ENCODE data around the gene CDK19.

The CDK19 gene

DNA sequence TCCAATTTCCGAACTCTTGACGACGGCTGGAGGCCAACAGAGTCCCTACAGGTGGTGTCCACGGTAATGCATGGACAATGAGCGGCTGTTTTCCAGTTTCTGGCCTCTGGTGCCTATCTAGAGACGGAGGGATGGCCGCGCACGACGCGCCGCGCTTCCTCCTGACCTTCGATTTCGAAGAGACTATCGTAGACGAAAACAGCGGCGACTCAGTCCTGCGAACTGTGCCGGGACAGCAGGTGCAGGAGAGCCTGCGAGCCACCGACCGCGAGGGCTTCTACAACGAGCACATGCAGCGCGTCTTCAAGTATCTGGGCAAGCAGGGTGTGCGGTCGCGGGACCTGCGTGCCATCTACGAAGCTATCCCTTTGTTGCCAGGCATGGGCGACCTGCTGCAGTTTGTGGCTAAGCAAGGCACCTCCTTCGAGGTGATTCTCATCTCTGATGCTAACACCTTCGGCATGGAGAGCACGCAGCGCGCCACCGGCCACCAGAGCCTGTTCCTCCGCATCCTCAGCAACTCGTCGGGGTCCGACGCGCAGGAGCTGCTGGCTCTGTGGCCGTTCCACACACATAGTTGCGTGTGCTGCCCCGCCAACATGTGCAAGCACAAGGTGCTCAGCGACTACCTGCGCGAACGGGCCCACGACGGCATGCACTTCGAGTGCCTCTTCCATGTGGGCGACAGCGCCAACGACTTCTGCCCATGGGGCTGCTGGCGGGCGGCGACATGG lies 169.4 kb downstream of the CDK19 start:
- H3K27me3 Mint-ChIP-seq, result no peaks in the 10 kb centered on the region
- peaks cover 2 to 4% of the 10 kb centered on the region in 2 donors for H3K9me3 Mint-ChIP-seq
- H3K27ac Mint-ChIP-seq, result no peak overlapping the region
- no peak for DNase-seq
- ATAC-seq (replicated peaks), result no peak
- no peak overlapping the region for H3K4me3 Mint-ChIP-seq
- H3K36me3 Mint-ChIP-seq, result peaks cover 26 to 35% of the 10 kb centered on the region in 2 donors
- peaks cover 0 to 4% of the 10 kb centered on the region in 2 donors for H3K4me1 Mint-ChIP-seq

DNA sequence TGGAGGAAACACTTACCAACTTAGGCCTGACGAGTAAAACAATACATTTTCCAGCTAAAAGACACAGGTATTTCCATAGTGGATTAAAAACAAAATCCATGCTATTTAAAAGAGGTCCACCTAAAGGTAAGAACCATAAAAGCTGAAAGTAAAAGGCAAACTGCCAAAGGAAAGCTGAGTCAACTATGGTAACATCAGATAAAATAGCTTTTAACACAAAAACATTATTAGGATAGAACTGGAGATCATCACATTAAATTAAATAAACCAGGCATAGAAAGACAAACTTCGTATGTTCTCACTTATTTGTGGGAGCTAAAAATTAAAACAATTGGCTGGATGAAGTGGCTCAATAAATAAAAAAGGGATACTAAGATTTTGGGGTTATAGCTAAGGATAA lies 172.1 kb downstream of the CDK19 start:
- no peak for DNase-seq
- peaks cover 2 to 4% of the 10 kb centered on the region in 2 donors for H3K9me3 Mint-ChIP-seq
- no peak for ATAC-seq (replicated peaks)
- no peak overlapping the region for H3K27ac Mint-ChIP-seq
- peaks cover 36 to 43% of the 10 kb centered on the region in 2 donors for H3K36me3 Mint-ChIP-seq
- no peak overlapping the region for H3K4me3 Mint-ChIP-seq
- peaks cover 0 to 2% of the 10 kb centered on the region in 2 donors for H3K4me1 Mint-ChIP-seq
- no peaks in the 10 kb centered on the region for H3K27me3 Mint-ChIP-seq

DNA sequence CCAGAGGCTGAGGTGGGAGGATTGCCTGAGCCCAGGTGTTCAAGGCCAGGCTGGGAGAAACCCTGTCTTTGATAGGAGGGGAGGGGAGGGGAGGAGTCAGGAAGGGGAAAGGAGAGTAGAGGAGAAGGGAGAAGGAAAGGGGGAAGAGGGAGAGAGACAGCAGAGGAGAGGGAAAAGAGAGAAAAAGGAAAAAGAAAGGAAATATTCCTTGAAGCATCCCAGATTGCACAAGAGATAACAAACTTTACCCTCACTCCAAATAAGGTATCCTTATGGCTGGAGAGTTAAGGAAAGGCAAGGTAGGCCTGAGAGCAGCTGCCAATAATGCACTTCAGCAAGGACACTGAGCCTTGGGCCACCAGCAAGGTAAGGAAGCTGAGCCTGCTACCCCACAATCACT lies 172.6 kb downstream of the CDK19 start:
- no peak for ATAC-seq (replicated peaks)
- H3K9me3 Mint-ChIP-seq, result peaks cover 2 to 4% of the 10 kb centered on the region in 2 donors
- H3K4me3 Mint-ChIP-seq, result no peak overlapping the region
- peaks cover 36 to 43% of the 10 kb centered on the region in 2 donors for H3K36me3 Mint-ChIP-seq
- H3K27me3 Mint-ChIP-seq, result no peaks in the 10 kb centered on the region
- H3K27ac Mint-ChIP-seq, result no peak overlapping the region
- no peak for DNase-seq
- H3K4me1 Mint-ChIP-seq, result peaks cover 0 to 2% of the 10 kb centered on the region in 2 donors

DNA sequence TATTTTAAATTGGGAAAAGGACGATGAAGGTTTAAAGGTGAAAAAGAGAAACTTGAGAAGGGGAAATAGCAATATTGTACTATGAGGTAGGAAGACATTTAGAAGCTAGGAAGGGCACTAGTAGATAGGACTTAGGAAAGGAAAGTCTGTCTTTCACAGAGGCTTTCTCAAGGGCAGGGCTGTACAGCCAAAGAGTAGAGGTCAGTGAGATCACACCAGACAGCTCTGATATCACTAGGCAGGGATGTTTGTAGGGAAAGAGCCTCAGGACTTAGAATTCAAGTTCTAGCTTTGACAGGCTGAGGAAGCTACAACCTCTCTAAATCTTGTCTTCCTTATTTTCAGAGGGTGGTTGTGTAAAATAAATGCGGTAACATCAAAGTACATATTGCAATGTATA lies 178.5 kb downstream of the CDK19 start:
- Mint-ChIP-seq H3K4me3 (no peak overlapping the region), H3K9me3 (peaks cover 0 to 2% of the 10 kb centered on the region in 2 donors), H3K27me3 (no peaks in the 10 kb centered on the region), H3K36me3 (peaks cover 25 to 39% of the 10 kb centered on the region in 2 donors), H3K4me1 (peaks cover 7 to 11% of the 10 kb centered on the region in 2 donors), H3K27ac (no peak overlapping the region)
- ATAC-seq (replicated peaks) (no peak), DNase-seq (no peak)

DNA sequence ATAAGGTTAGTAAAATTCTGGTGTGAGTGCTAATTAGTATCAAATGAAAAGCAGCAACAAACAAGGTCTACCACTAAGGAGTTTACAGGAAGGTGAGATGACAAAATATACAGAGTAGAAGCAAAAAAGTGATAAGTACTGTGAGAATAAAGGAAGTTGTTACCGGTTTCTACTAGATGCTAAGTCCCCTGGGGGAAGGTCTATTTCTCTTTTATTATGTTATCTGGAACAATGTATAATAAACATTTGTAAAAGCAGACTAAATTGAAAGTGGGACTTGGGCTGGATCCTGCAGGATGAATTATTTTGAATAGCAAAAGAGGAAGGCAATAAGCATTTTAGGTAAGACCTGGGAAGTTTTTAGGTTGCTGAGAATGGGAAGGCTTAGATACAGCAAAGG lies 180.2 kb downstream of the CDK19 start:
- no peak overlapping the region for H3K4me3 Mint-ChIP-seq
- H3K27me3 Mint-ChIP-seq, result no peaks in the 10 kb centered on the region
- peaks cover 7 to 11% of the 10 kb centered on the region in 2 donors for H3K4me1 Mint-ChIP-seq

DNA sequence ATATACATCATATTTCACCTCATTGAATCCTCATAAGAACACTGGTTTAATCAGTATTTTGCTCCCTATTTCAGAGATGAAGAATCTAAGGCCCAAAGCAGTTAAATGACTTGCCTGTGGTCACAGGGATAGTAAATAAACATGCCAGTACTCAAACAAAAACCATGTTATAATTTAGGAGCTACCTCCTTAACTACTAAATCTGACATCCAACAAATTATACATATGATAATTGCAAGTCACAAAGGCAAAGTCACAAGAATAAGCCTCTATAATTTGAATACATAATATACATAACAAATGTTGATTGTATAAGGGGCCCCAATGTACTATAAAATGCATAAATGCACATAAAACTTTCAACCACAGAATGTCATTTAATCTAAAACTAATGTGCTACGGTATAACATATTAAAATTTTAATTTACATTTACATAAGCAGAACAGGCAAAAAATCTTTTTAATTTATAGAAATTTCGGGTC lies 181.5 kb downstream of the CDK19 start:
- DNase-seq (no peak), ATAC-seq (replicated peaks) (no peak)
- Mint-ChIP-seq H3K27me3 (no peaks in the 10 kb centered on the region), H3K9me3 (peaks cover 0 to 2% of the 10 kb centered on the region in 2 donors), H3K4me1 (peaks cover 7 to 11% of the 10 kb centered on the region in 2 donors), H3K36me3 (peaks cover 17 to 26% of the 10 kb centered on the region in 2 donors), H3K4me3 (no peak overlapping the region), H3K27ac (no peak overlapping the region)

More for the DNA sequence above, 180.2 kb downstream of the CDK19 start:
- peaks cover 16 to 25% of the 10 kb centered on the region in 2 donors for H3K36me3 Mint-ChIP-seq
- H3K9me3 Mint-ChIP-seq, result peaks cover 0 to 2% of the 10 kb centered on the region in 2 donors
- peak; percentile 43 to 62 for ATAC-seq (replicated peaks)
- DNase-seq, result no peak
- H3K27ac Mint-ChIP-seq, result peak overlapping the region; percentile 66

DNA sequence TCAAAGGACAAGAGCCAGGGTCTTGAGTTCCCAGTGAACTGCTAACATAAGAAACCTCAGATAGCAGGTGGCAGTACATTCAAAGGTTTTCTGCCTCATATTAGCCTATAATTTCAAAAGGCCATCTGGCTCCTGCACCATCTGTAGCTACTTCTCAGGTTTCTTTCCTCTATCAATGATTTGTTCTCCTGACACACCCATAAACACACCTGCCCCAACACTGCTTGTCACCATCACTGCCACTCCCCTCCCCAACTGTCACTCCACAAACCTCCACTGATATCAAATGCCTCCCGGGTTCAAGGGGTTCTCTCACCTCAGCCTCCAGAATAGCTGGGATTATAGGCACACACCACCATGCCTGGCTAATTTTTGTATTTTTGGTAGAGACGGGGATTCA lies 186.1 kb downstream of the CDK19 start:
- no peaks in the 10 kb centered on the region for H3K4me1 Mint-ChIP-seq
- no peaks in the 10 kb centered on the region for H3K27me3 Mint-ChIP-seq
- H3K9me3 Mint-ChIP-seq, result no peaks in the 10 kb centered on the region
- no peak for ATAC-seq (replicated peaks)
- peaks cover 13 to 18% of the 10 kb centered on the region in 2 donors for H3K36me3 Mint-ChIP-seq
- no peak overlapping the region for H3K27ac Mint-ChIP-seq
- no peak overlapping the region for H3K4me3 Mint-ChIP-seq
- no peak for DNase-seq

DNA sequence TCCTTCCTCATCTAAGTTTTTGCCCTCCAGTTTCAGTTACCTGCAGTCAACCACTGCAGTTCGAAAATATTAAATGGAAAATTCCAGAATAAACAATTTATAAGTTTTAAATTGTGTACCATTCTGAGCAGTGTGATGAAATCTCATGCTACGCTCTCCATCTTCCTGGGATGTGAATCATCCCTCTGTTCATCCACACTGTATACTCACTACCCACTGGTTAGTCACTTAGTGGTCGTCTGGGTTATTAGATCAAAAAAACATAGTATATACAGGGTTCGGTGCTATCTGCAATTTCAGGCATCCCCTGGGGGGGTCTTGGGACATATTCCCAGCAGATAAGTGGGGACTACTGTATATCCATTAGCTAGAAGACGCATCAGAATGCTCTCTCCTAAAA lies 186.9 kb downstream of the CDK19 start:
- DNase-seq (no peak), ATAC-seq (replicated peaks) (no peak)
- no peaks in the 10 kb centered on the region for H3K4me1 Mint-ChIP-seq
- H3K4me3 Mint-ChIP-seq, result no peak overlapping the region
- peaks cover 13 to 18% of the 10 kb centered on the region in 2 donors for H3K36me3 Mint-ChIP-seq
- H3K9me3 Mint-ChIP-seq, result no peaks in the 10 kb centered on the region
- no peak overlapping the region for H3K27ac Mint-ChIP-seq
- H3K27me3 Mint-ChIP-seq, result no peaks in the 10 kb centered on the region

DNA sequence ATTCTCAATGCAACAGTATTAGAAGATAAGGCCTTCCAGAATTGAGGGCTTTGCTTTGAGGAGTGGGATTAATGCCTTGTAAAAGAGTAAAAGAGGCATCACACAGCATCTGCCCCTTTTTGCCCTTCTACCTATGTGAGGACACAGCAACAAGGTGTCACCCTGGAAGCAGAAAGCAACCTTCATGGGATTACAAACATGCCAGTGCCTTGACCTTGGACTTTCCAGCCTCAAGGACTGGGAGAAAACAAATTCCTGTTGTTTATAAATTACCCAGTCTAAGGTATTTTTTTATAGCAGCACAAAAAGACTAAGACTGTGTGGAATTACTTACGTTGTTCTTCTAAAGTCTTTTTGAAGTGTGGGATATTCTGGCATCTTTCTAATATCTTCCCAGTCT lies 188.8 kb downstream of the CDK19 start:
- Mint-ChIP-seq H3K27ac (no peak overlapping the region), H3K4me3 (no peak overlapping the region), H3K36me3 (peaks cover 15 to 28% of the 10 kb centered on the region in 2 donors), H3K9me3 (no peaks in the 10 kb centered on the region), H3K4me1 (no peaks in the 10 kb centered on the region), H3K27me3 (no peaks in the 10 kb centered on the region)
- DNase-seq, result no peak
- no peak for ATAC-seq (replicated peaks)

DNA sequence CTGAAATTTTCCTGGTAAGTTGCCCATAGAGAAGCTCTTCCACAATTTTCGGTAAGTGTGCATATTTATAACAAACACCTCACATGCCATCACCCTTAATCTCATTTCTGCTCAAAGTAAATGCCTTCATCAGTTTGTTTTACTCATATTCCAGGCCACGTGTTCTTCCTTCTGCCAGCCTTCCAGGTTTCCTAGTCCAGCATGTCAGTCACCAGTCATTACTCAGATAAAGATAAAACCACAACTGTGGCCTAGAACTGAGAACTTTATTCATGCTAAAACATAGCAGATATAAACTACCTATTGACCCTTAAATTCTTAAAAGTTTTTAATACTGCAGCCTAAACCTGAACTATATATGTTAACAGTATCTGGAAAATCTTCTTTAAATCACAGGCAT lies 189.4 kb downstream of the CDK19 start:
- no peaks in the 10 kb centered on the region for H3K9me3 Mint-ChIP-seq
- ATAC-seq (replicated peaks) (no peak), DNase-seq (no peak)
- no peaks in the 10 kb centered on the region for H3K4me1 Mint-ChIP-seq
- no peak overlapping the region for H3K4me3 Mint-ChIP-seq
- no peaks in the 10 kb centered on the region for H3K27me3 Mint-ChIP-seq
- H3K27ac Mint-ChIP-seq, result no peak overlapping the region
- peaks cover 18 to 33% of the 10 kb centered on the region in 2 donors for H3K36me3 Mint-ChIP-seq

DNA sequence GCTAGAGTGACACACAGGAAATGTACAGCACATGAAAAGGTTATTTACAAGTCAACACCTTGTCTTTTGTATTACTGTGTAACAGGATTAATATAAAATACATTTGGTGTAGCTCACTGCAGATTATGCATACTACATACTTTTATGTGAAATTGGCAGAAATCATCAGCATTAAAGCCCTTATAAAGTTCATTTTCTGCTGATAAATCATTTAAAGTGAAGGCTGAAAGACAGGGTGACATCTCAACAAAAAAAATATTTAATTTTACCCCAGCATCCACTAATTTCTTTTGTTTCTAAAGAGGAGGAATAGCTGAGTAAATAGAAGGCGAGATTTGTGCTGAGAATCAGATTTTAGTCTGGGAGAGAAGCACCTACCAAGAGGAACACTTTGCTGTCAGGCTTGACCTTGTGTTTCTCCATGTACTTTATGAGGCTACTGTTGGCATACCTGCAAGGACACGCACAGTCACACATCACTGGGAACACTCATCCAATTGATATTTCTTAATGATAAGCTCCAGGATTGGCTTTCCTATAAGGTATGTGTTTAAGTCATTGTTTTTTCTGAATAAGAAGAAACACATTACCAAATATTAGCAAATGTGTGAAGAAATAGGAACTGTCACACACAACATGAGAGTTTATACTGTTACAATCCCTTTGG lies 192.2 kb downstream of the CDK19 start:
- Mint-ChIP-seq H3K27me3 (no peaks in the 10 kb centered on the region), H3K36me3 (peaks cover 21 to 39% of the 10 kb centered on the region in 2 donors), H3K9me3 (no peaks in the 10 kb centered on the region), H3K4me1 (peaks cover 8 to 19% of the 10 kb centered on the region in 2 donors), H3K27ac (no peak overlapping the region), H3K4me3 (no peak overlapping the region)
- DNase-seq (no peak), ATAC-seq (replicated peaks) (no peak)

DNA sequence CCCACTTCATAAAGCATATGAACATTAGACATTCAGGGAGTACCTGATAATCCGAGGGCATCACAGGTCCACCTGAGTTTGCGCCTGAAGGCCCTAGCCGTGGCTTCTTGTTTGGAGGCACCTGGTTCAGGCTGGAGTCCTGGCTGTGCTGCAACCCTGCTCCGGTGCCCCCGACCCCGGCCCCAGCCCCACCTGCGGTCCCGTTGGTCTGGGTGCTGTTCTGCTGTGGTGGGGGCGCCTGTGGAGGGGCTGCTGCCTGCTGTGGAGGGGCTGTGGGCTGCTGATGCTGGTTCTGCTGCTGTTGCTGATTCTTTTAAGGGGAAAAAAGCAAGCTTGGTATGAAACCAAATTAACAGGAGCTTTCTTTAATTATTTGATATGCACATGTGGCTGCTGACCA lies 194.2 kb downstream of the CDK19 start:
- no peak overlapping the region for H3K4me3 Mint-ChIP-seq
- DNase-seq (no peak), ATAC-seq (replicated peaks) (no peak)
- H3K9me3 Mint-ChIP-seq, result no peaks in the 10 kb centered on the region
- no peaks in the 10 kb centered on the region for H3K27me3 Mint-ChIP-seq
- H3K36me3 Mint-ChIP-seq, result peaks cover 24 to 47% of the 10 kb centered on the region in 2 donors
- H3K27ac Mint-ChIP-seq, result peak overlapping the region; percentile 62
- H3K4me1 Mint-ChIP-seq, result peaks cover 17 to 33% of the 10 kb centered on the region in 2 donors

DNA sequence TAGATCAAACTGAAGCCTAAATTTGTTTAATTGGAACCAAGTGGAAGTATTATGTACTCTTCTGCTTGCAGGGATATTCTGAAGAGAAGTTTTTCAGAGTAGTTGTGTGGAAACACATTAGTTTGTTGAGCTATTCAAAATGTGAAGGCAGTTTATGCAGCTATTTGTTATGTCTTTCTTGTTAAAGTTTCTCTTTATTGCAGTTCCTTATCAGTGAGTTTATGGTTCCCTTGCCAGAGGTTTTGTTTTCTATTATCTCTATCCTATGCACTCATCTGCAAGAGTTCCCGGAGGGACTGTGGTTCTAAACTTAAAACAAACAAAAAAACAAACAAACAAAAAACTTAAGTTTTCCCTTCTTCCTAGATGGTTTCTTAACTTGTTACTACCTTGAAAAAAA lies 195.2 kb downstream of the CDK19 start:
- Mint-ChIP-seq H3K4me1 (peaks cover 18 to 38% of the 10 kb centered on the region in 2 donors), H3K27ac (no peak overlapping the region), H3K36me3 (peaks cover 19 to 43% of the 10 kb centered on the region in 2 donors), H3K9me3 (no peaks in the 10 kb centered on the region), H3K4me3 (no peak overlapping the region), H3K27me3 (no peaks in the 10 kb centered on the region)
- DNase-seq, result no peak
- ATAC-seq (replicated peaks), result no peak

DNA sequence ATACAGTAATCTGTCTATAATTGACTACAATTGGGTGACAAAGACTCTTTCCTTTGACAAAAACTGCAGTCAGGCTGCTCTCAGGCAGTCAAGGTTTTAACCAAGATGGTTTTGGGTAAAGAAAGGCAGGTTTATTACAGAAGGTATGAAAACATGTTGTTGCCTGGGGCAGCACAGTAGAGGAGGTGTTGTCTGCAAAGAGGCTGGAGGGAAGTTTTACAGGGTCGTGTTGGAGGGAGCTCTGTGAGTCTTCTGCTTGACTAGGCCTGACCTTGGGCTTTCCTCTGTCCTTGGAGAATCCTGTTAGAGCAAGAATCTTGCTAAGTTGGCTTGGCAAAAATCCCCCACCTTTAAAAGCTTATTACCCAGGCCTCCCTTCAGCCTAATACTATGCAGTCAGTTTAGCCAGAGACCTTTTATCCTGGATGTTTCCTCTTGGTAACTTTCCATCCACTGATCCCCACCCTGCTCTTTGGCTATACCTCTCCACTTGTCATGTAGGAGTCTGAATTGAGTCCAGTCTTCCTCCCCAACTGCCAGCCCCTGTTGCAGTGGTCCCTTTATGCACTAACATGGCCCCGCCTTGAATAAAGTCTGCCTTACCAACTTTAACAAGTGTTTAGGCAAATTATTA lies 195.9 kb downstream of the CDK19 start:
- Mint-ChIP-seq H3K4me1 (peaks cover 18 to 40% of the 10 kb centered on the region in 2 donors), H3K27ac (peak overlapping the region; percentile 94), H3K9me3 (no peaks in the 10 kb centered on the region), H3K27me3 (no peaks in the 10 kb centered on the region), H3K36me3 (peaks cover 23 to 46% of the 10 kb centered on the region in 2 donors), H3K4me3 (no peak overlapping the region)
- ATAC-seq (replicated peaks), result no peak
- no peak for DNase-seq

All from stimulated activated naive B cell treated with anti-CD40 and anti-IgM and Interleukin-4, amounts not matched to agents 10 μg/mL and 1 μg/mL and 100 μg/mL, for 72 hours (primary cell).